SK-N-SH (cell line): Measurements from ENCODE around the gene TACC2. TPM values are rescaled to one million over a fixed set of nuclear protein-coding genes. Genes with fewer than 3 reads are reported as not detected.

ENCODE experiments used
- CTCF ChIA-PET: fragments of 300-600, 350-600 bp; formaldehyde crosslinking; extraction: SDS; loops from one replicate; lab custom pipeline; 2021; lab: Yijun Ruan, JAX
- POLR2A ChIA-PET: fragments of 350-600 bp; sonication (Branson Sonifier 250); formaldehyde crosslinking; extraction: SDS; loops from one replicate; lab custom pipeline; 2020; ENCODE audit warnings: antibody characterized with exemption, inconsistent platforms; lab: Yijun Ruan, JAX
- DNase-seq: peaks from one replicate; pipeline ENCODE4 v3.0.0; 2012
- H2AFZ ChIP-seq: fragments of 200-600 bp; sonication (generic); 2 replicates; pipeline ENCODE4 v1.8.1; 2016; ENCODE audit warnings: antibody characterized with exemption, mild to moderate bottlenecking, low read depth
- H3F3A ChIP-seq: fragments of 200-600 bp; sonication (generic); replicated peaks from 2 replicates; pipeline ENCODE3; 2016; ENCODE audit warnings: antibody characterized with exemption, mild to moderate bottlenecking; ENCODE audit not compliant: insufficient read depth
- H3K27ac ChIP-seq, 2 experiments: fragments of 200-500 bp in 1 of 2; fragments of 200-600 bp in 1 of 2; sonication (Bioruptor generic) in 1 of 2; sonication (generic), shearing (Covaris generic) in 1 of 2; 2 replicates each; pipeline versions ENCODE4 v1.5.1 to v1.6.1; 2014 to 2016; ENCODE audit warnings: low read depth in 2 of 2, inconsistent platforms in 1 of 2, low read length in 1 of 2, mild to moderate bottlenecking in 1 of 2, mixed read lengths in 1 of 2
- H3K27me3 ChIP-seq: fragments of 200-600 bp; sonication (generic), shearing (Covaris generic); 2 replicates; pipeline ENCODE4 v1.6.1; 2016; ENCODE audit warnings: mixed run types; ENCODE audit not compliant: insufficient read depth
- H3K36me3 ChIP-seq, 2 experiments: fragments of 200-500 bp in 1 of 2; fragments of 200-600 bp in 1 of 2; sonication (Bioruptor generic) in 1 of 2; sonication (generic) in 1 of 2; replicated peaks in 1 of 2; 2 replicates each; pipeline versions ENCODE3 to v1.5.1; 2014 to 2016; ENCODE audit warnings: low read length in 1 of 2, mild to moderate bottlenecking in 1 of 2; ENCODE audit not compliant: insufficient read depth in 2 of 2, control insufficient read depth in 1 of 2
- H3K4me1 ChIP-seq, 2 experiments: fragments of 200-500 bp in 1 of 2; fragments of 200-600 bp in 1 of 2; sonication (Bioruptor generic) in 1 of 2; sonication (generic), shearing (Covaris generic) in 1 of 2; 2 replicates each; pipeline versions ENCODE4 v1.5.1 to v1.6.1; 2014 to 2016; ENCODE audit warnings: low read depth in 1 of 2, low read length in 1 of 2, mixed run types in 1 of 2; ENCODE audit not compliant: insufficient read depth in 2 of 2, control insufficient read depth in 1 of 2
- H3K4me2 ChIP-seq: fragments of 200-600 bp; sonication (generic), shearing (Covaris generic); 2 replicates; pipeline ENCODE4 v1.6.1; 2017; ENCODE audit warnings: mixed run types
- H3K4me3 ChIP-seq, 2 experiments: fragments of 200-500 bp in 1 of 2; fragments of 200-600 bp in 1 of 2; sonication (Bioruptor generic) in 1 of 2; sonication (generic), shearing (Covaris generic) in 1 of 2; 2 replicates each; pipeline versions ENCODE4 v1.5.1 to v1.8.1; 2014 to 2016; ENCODE audit warnings: low read depth in 2 of 2, inconsistent platforms in 1 of 2, low read length in 1 of 2, mild to moderate bottlenecking in 1 of 2, mixed read lengths in 1 of 2, moderate library complexity in 1 of 2
- H3K79me2 ChIP-seq: fragments of 200-600 bp; sonication (generic); 2 replicates; pipeline ENCODE4 v1.8.1; 2017; ENCODE audit warnings: mild to moderate bottlenecking; ENCODE audit not compliant: insufficient read depth
- H3K9ac ChIP-seq: fragments of 200-600 bp; sonication (generic); 2 replicates; pipeline ENCODE4 v1.6.1; 2017; ENCODE audit warnings: mixed run types
- H3K9me2 ChIP-seq: fragments of 200-600 bp; sonication (generic); 2 replicates; pipeline ENCODE4 v1.6.1; 2017; ENCODE audit warnings: mixed run types
- H3K9me3 ChIP-seq: fragments of 200-600 bp; sonication (generic); 2 replicates; pipeline ENCODE4 v1.6.1; 2017; ENCODE audit warnings: mixed run types, mild to moderate bottlenecking, moderate library complexity
- H4K20me1 ChIP-seq: fragments of 200-600 bp; sonication (generic); 2 replicates; pipeline ENCODE4 v1.6.1; 2017; ENCODE audit warnings: mild to moderate bottlenecking, mixed run types; ENCODE audit not compliant: insufficient read depth
- EZH2phosphoT487 ChIP-seq: fragments of 200-600 bp; sonication (generic); IDR thresholded peaks from 2 replicates; pipeline ENCODE4 v1.6.1; 2017; ENCODE audit warnings: low read depth, mixed run types, mild to moderate bottlenecking, antibody characterized with exemption, moderate library complexity, borderline replicate concordance
- FOSL2 ChIP-seq: IDR thresholded peaks from 2 replicates; pipeline ENCODE4 v1.4.0; 2012; ENCODE audit warnings: low read depth, mild to moderate bottlenecking, moderate library complexity, borderline replicate concordance
- GATA2 ChIP-seq: sonication (generic); formaldehyde crosslinking; IDR thresholded peaks from 2 replicates; pipeline ENCODE4 v1.5.0; 2020; ENCODE audit warnings: mild to moderate bottlenecking, missing genetic modification reagents
- IRF3 ChIP-seq: fragments of 150-350 bp; IDR thresholded peaks from 2 replicates; pipeline ENCODE4 v1.6.1; 2016; ENCODE audit warnings: mild to moderate bottlenecking, low read depth, low read length
- MEF2A ChIP-seq: IDR thresholded peaks from 2 replicates; pipeline ENCODE4 v1.4.0; 2012; ENCODE audit warnings: low read depth, borderline replicate concordance
- MXI1 ChIP-seq: IDR thresholded peaks from 2 replicates; pipeline ENCODE4 v1.6.1; 2012; ENCODE audit warnings: mild to moderate bottlenecking, low read depth, low read length, improper control_type of control experiment
- SMC3 ChIP-seq: IDR thresholded peaks from 2 replicates; pipeline ENCODE4 v1.6.1; 2012; ENCODE audit warnings: low read depth, low read length, improper control_type of control experiment
- TAF1 ChIP-seq: IDR thresholded peaks from 2 replicates; pipeline ENCODE4 v1.6.1; 2012; ENCODE audit warnings: low read depth, mild to moderate bottlenecking, low read length, moderate library complexity, borderline replicate concordance
- TEAD4 ChIP-seq: IDR thresholded peaks from 2 replicates; pipeline ENCODE4 v1.4.0; 2012; ENCODE audit warnings: mild to moderate bottlenecking, borderline replicate concordance; ENCODE audit not compliant: insufficient read depth
- WGBS: methylation state at CpG from one replicate; pipeline ENCODE4 v1.1.6; 2017; ENCODE audit warnings: low lambda C conversion rate; 5-methylcytosine and 5-hydroxymethylcytosine counted together
- polyA plus RNA-seq, 3 experiments: library from polyadenylated mRNA; depleted of rRNA; stranded (reverse); fragments of >200 nt; gene quantifications; 2 replicates each; pipeline ENCODE4 v1.2.3, GENCODE V29; 2012

TACC2 gene
- polyA plus RNA-seq, 1 of the 3 experiments (the other 2 are of a cell fraction) = 8.8 TPM

DNA sequence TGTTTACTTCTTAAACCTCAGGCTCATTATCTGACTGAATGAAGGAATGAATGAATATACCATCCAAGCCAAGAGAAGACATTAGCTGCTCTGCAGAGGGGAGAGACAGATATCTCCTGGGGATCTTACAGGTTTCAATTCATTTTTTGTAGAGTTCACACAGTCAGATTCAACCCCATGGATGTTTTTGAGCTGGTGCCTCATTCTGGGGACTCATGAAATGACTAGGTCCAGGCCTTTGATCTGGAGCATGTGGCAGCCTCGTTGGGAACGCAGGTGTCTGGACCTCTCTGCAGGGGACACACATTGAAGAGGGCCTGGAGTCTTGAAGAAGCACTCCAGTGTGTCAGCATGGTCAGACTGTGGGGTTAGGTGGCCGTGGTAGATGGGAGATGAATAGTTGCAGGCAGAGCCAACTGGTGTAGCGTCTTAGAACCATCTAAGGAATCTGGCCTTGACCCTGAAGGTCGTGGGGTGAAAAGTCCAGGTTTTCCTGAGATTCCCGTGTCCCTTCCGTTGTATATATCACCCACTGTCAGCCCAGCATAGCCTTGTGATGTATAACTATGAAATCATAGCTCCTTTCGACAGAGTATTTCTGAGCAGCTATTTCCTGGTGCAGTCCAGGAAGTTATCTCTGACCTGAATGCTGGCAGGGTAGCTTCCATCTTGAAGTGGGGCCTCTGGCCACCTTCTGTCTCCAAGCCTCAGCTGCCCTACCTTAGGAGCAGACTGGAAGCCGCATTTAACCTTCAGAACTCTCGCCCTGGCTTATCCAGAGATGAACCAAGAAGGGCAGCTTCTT, 304.4 kb downstream of the TACC2 start:
- H3K79me2 ChIP-seq = no peaks in the 10 kb centered on the region
- H3K4me3 ChIP-seq = no peak overlapping the region
- no peaks in the 10 kb centered on the region for H3K9me3 ChIP-seq
- H3K27me3 ChIP-seq = no peaks in the 10 kb centered on the region; the same call in 1 of the 2 replicates
- H3F3A ChIP-seq = no peaks in the 10 kb centered on the region
- H3K4me2 ChIP-seq = no peak overlapping the region
- H2AFZ ChIP-seq = no peak overlapping the region
- no peaks in the 10 kb centered on the region for H4K20me1 ChIP-seq
- H3K9me2 ChIP-seq = no peaks in the 10 kb centered on the region
- no peak for DNase-seq
- CTCF ChIA-PET = interaction anchor here (1.3 to 7.6 kb wide), 6 partner anchors 26 to 410 kb away, joined by 3 to 139 read pairs (median 6); no protein-coding TSS in a partner anchor
- H3K4me1 ChIP-seq = no peaks in the 10 kb centered on the region; a peak in 1 of 4 replicates
- TF ChIP-seq IRF3 (no peak), GATA2 (no peak), FOSL2 (no peak), TAF1 (no peak), SMC3 (no peak), MXI1 (no peak)
- TF ChIP-seq, all 33 proteins: peak for 0
- 63% methylated on average over 8 of the region's 10 CpGs for WGBS
- Histone ChIP-seq H3K9ac (no peak overlapping the region), H3K36me3 (no peaks in the 10 kb centered on the region), H3K27ac (no peak overlapping the region)
- POLR2A ChIA-PET = interaction anchor here (0.5 kb wide), 1 partner anchor 9 kb away, joined by 3 read pairs; no protein-coding TSS in a partner anchor

GRCh38 chr10:122293961-122294380, 305.0 kb downstream of the TACC2 start:
- Histone ChIP-seq H3K4me1 (no peaks in the 10 kb centered on the region; a peak in 1 of 4 replicates), H3K9me3 (no peaks in the 10 kb centered on the region), H3K79me2 (no peaks in the 10 kb centered on the region), H3K9me2 (no peaks in the 10 kb centered on the region), H3F3A (no peaks in the 10 kb centered on the region), H3K4me3 (no peak overlapping the region), H4K20me1 (no peaks in the 10 kb centered on the region), H2AFZ (no peak overlapping the region), H3K27me3 (no peaks in the 10 kb centered on the region; the same call in 1 of the 2 replicates), H3K36me3 (no peaks in the 10 kb centered on the region), H3K4me2 (no peak overlapping the region), H3K27ac (no peak overlapping the region), H3K9ac (no peak overlapping the region)
- POLR2A ChIA-PET = no interaction called here
- WGBS = 59% methylated on average over 2 of the region's 4 CpGs
- TF ChIP-seq MXI1 (no peak), EZH2phosphoT487 (no peak), SMC3 (no peak), TAF1 (no peak), FOSL2 (no peak), TEAD4 (no peak), MEF2A (no peak)
- CTCF ChIA-PET = interaction anchor here (1.3 to 7.6 kb wide), 4 partner anchors 141 to 410 kb away, joined by 5 to 139 read pairs (median 8); no protein-coding TSS in a partner anchor
- no peak for DNase-seq
